ENCODE measurements around the gene BCDIN3D. TPM values are rescaled to one million over a fixed set of nuclear protein-coding genes. Genes with fewer than 3 reads are reported as not detected.

BCDIN3D gene
- total and polyA plus RNA-seq, 7 donors: 1.8 to 5.4 (median 3.0) TPM

DNA sequence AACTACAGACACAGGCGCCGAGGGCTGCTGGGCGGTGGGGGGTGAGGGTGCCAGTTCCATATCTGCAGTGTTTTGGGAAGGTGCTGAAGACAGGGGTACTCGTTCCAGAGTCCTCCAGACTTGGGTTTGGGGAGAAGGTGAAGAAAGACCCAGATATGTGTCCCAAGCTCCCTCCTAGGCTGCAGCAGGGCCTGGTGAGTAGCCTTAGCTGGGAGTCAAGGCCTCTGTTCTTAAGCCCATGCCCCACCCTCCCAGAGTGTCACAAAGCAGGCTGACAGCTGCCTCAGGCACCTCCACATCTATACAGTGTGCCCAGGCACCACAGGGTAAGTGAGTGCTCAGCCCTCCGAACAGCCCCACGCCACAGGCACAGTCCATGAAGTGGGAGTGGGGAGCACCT lies 19.0 kb downstream of the BCDIN3D start:
- Histone ChIP-seq H3K36me3 (peaks cover 0 to 14% (median 0%) of the 10 kb centered on the region in 4 donors), H3K4me3 (no peak overlapping the region), H3K27ac (peak overlapping the region in 2 of 4 donors; percentile 72 to 98), H3K9me3 (no peaks in the 10 kb centered on the region), H3K27me3 (no peaks in the 10 kb centered on the region), H3K4me1 (peaks cover 0 to 75% (median 63%) of the 10 kb centered on the region in 4 donors)
- WGBS, 2 donors: 94 to 95% methylated on average over 6 of the region's 6 CpGs
- DNase-seq: no peak
- TF ChIP-seq POLR2AphosphoS5 (IDR thresholded peaks at IDR 0.05) (no peak), POLR2A (IDR thresholded peaks at IDR 0.05) (no peak), EP300 (IDR thresholded peaks at IDR 0.05) (no peak)
- TF ChIP-seq, protein P1, sequence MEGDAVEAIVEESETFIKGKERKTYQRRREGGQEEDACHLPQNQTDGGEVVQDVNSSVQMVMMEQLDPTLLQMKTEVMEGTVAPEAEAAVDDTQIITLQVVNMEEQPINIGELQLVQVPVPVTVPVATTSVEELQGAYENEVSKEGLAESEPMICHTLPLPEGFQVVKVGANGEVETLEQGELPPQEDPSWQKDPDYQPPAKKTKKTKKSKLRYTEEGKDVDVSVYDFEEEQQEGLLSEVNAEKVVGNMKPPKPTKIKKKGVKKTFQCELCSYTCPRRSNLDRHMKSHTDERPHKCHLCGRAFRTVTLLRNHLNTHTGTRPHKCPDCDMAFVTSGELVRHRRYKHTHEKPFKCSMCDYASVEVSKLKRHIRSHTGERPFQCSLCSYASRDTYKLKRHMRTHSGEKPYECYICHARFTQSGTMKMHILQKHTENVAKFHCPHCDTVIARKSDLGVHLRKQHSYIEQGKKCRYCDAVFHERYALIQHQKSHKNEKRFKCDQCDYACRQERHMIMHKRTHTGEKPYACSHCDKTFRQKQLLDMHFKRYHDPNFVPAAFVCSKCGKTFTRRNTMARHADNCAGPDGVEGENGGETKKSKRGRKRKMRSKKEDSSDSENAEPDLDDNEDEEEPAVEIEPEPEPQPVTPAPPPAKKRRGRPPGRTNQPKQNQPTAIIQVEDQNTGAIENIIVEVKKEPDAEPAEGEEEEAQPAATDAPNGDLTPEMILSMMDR (IDR thresholded peaks at IDR 0.05): no peak
- intact Hi-C loops (cut with DNase I): no loop called here

DNA sequence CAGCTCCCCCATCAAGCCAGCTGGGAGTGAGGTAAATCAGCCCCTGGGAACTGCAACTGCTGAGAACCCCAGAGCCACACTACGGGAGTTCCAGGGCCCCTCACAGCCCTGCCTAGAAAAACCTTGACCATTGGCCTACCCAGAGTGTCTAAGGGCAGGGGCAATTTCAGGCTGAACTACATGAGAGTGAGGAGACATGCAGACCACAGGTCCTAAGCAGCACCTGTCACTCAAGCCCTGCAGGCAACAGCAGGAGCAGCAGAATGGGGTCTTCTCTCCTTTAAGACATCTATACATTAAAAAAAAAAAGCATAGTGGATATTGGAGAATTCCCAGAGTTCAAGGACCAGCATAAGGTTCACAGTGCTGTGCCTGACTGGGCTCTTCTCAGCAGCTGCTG lies 19.6 kb downstream of the BCDIN3D start:
- TF ChIP-seq, protein P1 (IDR thresholded peaks at IDR 0.05): no peak
- no peak for TF ChIP-seq POLR2A (IDR thresholded peaks at IDR 0.05)
- no peak for TF ChIP-seq POLR2AphosphoS5 (IDR thresholded peaks at IDR 0.05)
- no peak for TF ChIP-seq EP300 (IDR thresholded peaks at IDR 0.05)
- WGBS, 2 donors: 83 to 91% methylated on average over 1 of the region's 1 CpG
- DNase-seq: peak; percentile 28
- intact Hi-C loops (cut with DNase I): no loop called here
- H3K27me3 ChIP-seq: no peaks in the 10 kb centered on the region
- no peaks in the 10 kb centered on the region for H3K9me3 ChIP-seq
- H3K4me3 ChIP-seq: no peak overlapping the region
- peaks cover 0 to 71% (median 59%) of the 10 kb centered on the region in 4 donors for H3K4me1 ChIP-seq
- peaks cover 0 to 14% (median 0%) of the 10 kb centered on the region in 4 donors for H3K36me3 ChIP-seq
- no peak overlapping the region for H3K27ac ChIP-seq

DNA sequence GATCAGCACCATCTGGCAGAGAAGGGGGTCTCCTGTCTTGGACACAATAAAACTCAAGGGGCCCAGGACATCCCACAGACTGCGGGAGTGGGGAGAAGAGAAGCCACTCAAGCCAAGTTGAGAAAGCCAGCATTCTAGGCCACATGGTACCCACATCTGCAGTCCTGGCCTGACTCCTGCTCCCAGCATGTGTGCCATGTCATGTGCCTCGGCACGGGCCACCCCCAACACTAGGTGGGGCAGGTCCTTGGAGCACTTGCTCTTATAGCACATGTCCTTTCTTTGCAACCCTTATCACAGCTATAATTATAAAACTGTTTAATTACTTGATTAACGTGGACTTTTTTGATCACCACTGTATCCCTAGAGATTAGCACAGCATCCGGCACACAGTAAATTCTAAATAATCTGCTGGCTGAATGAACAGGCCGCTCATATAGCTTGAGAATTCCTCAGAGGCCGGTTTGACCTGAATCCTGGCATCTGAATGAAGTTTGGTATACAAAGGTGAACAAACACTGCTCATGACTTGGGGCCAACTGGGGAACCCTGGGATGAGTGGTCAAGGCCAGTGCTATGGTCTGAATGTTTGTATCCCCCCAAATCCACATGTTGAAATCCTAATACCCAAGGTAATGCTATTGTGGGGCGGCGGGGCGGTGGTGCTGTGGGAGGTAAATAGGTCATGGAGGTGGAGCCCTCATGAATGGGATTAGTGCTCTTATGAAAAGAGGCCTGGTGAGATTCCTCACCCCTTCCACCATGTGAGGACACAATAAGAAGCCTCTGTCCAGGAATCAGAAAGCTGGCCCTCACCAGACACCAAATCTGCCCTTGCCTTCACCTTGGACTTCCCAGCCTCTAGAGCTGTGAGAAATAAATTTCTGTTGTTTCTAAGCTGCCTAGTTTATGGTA lies 21.3 kb downstream of the BCDIN3D start:
- intact Hi-C loops (cut with DNase I): no loop called here
- Histone ChIP-seq H3K27me3 (no peaks in the 10 kb centered on the region), H3K36me3 (peaks cover 0 to 14% (median 0%) of the 10 kb centered on the region in 4 donors), H3K9me3 (no peaks in the 10 kb centered on the region), H3K4me3 (no peak overlapping the region), H3K4me1 (peaks cover 0 to 64% (median 49%) of the 10 kb centered on the region in 4 donors), H3K27ac (no peak overlapping the region)
- DNase-seq: peak; percentile 63
- TF ChIP-seq, protein P1 (IDR thresholded peaks at IDR 0.05): no peak
- TF ChIP-seq POLR2A (IDR thresholded peaks at IDR 0.05) (no peak), POLR2AphosphoS5 (IDR thresholded peaks at IDR 0.05) (no peak), EP300 (IDR thresholded peaks at IDR 0.05) (no peak)
- WGBS, 2 donors: 84 to 88% methylated on average over 10 of the region's 10 CpGs

DNA sequence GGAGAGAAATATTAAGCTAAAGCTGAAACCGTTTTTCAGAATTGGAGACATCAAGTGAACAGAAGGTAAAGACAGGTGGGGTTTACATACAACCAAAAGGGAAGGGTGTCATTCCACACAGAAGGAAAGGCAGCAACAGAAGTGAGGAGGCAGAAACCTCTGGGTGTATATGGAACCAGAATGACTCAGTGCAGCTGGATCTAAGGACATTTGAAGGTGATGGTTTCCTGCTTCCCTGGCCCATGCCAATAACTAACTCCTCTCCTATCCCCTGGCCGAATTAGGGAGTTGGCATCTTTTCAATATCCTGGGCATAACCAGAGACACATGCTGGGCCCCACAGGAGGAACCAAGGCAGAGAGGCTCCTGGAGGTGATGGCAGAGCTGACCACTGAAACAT lies 23.1 kb downstream of the BCDIN3D start:
- Histone ChIP-seq H3K27ac (no peak overlapping the region), H3K4me1 (peaks cover 0 to 49% (median 33%) of the 10 kb centered on the region in 4 donors), H3K9me3 (no peaks in the 10 kb centered on the region), H3K36me3 (peaks cover 0 to 14% (median 0%) of the 10 kb centered on the region in 4 donors), H3K27me3 (no peaks in the 10 kb centered on the region), H3K4me3 (no peak overlapping the region)
- 75 to 82% methylated on average over 2 of the region's 2 CpGs for WGBS, 2 donors
- TF ChIP-seq POLR2AphosphoS5 (IDR thresholded peaks at IDR 0.05): no peak
- TF ChIP-seq, protein P1 (IDR thresholded peaks at IDR 0.05): no peak
- no peak for TF ChIP-seq POLR2A (IDR thresholded peaks at IDR 0.05)
- TF ChIP-seq EP300 (IDR thresholded peaks at IDR 0.05): no peak
- intact Hi-C loops (cut with DNase I): no loop called here
- peak; percentile 47 for DNase-seq

All from sigmoid colon (tissue), 7 donors.